NCI-H748 treated with DMSO at 0.1 percent for 48 hours (cell line): ENCODE results near the gene PFDN1.
"Not testable (repeated sequence)": the region's sequence is repeated elsewhere in the genome, so short reads cannot be mapped to it uniquely, and the experiment has no call there.

Source experiments
- DNase-seq: peaks from one replicate; lab custom pipeline; 2025; lab: John Stamatoyannopoulos, UW

Gene PFDN1, protein sequence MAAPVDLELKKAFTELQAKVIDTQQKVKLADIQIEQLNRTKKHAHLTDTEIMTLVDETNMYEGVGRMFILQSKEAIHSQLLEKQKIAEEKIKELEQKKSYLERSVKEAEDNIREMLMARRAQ

DNA sequence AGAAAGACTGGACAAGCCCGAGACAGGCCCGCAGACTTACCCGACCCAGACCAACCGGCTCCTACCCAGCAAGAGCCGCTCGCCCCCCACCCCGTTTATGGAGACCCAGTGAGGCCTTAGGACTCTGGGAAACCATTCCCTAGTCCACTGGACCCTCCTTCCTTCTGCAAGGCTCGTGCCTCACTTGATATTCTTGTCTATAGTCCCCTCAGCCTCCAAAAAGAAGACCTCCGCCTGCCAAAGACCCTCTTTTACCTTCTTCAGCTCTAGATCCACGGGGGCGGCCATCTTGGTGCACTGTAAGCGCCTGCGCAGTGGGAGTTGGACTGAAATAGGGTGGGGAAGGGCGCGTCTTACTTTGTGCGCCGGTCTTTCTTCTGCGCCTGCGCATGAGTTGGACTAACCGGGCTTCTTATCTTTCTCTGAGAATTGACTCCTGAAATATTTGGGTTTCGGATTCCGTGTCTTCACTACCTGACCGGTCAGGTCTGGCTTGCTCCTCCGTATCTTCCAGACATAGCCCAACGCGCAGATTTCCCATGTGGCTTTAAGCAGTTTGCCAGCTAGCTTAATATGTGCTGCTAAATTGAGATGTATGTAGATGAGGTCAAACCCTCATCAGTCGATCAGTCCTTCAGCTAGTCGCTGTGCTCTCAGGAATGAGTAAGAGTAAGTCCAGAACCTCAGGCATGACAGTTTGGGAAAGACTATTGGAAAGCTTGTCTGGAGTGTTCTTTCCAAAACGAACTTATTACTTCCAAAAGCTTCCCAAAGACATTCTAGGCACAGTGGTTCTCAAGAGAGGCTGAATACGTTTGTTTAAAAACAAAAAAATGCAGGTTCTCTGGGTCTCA, at the start of gene PFDN1:
Gene PFDN1, minus strand, starts transcription at position 316 of the 854 bp plus-strand sequence. Its CDS starts 28 bp downstream, at position 288.
- peak; percentile 90 for DNase-seq

- DNase-seq = peak; percentile 43
Observed at GRCh38 chr5:140351609-140352334, 48.9 kb upstream of the PFDN1 start.

DNA sequence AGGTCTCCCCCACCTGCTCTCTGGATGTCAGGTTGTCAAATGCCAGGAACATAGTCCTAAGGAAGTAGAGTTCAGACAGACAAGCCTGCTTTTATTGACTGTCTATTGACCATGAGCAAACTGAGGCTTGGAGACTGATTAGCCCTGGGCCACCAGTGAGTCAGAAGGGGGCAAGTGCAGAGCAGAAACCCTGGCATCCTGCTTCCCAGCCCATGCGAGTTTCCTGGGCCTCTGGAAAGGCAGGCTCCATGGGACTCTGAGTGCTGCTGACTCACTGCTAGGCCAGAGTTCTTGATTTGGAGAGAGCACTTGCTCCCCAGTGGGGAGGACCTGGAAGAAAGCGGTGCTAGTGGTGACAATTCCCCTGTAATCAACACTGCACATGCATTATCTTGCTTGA, 46.3 kb upstream of the PFDN1 start:
- no peak for DNase-seq

DNA sequence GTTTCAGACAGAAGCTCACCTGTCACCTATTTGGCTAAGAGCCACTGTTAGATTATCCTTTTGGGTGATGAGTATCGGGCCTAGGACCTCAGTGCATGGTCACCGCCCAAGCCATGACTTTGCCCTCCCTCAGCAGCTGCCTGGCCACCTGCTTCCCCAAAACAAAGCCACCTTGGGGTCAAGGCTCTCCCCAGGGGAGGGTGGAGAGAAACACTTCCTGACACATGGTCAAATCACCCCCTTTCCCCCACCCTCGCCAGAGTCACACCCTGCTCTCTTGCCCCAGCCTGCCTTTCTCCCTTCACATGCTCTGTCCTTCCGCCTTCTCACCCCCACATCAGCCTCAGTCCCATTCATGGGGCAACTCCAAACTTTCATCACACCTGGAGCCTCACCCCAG, 45.2 kb upstream of the PFDN1 start:
- no peak for DNase-seq

DNA sequence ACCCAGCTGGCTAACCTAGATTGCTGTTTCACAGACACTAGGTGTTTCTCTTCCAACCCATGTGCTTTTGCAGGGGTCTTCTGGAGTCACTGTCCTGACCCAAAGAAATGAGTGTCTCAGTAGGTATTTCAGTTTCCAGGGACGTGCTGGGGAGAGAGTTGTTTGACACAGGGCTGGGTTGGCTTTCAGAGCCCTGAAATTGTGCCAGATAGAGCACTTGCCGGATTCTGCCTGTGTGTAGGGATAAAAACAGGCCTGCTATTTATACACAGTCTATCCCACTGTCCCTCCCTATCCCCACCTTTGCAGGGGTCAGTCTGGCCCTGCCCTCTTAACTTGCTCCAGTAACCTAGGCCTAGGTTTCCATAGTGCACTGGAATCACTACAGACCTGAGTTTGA, 44.5 kb upstream of the PFDN1 start:
- DNase-seq = no peak

DNA sequence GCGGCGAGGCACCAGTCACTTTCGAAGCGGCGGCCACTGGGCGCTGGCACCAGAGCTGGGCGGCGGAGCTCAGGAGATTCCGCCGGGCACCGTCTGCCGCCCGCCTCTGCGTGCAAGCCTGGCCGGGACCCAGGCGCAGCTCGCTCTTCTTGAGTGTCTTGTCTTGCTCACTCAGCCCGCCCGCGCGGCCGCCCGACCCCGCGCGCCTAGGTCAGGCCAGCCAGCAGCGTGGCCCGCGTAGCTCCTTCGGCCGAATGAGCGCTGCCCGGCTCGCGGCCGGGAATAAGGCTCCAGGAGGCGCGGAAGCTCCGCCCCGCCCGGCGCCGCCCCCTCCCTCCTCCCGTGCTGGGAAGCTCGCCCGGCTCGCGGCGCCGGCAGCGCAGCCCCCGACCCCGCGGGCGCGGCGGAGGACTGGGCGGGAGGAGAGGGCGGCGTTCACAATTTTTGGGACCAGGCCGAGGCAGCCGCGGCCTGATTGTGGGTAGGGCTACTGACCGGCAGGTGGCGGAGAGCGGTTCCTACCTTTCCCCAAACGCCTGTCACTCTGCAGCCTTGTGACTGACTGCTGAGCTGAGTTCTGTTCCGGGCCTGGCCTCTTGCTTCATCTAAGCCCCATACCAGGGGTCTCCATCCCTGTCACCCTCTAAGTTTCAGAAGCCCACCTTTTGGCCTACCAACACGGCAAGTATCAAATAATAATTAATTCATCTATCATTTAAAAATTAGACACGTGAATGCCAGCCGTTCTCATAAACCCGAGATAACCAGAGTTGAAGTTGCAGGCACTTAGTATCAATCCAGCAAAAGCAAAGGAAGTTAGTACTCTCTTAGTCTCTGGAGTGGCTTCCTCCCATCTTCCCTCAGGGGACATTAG, 43.7 kb upstream of the PFDN1 start, which contains the start of gene HBEGF:
Gene HBEGF, minus strand, starts transcription at position 256 of the 874 bp plus-strand sequence. CDS start 275 bp downstream, outside the sequence.
- peak; percentile 56 for DNase-seq

- DNase-seq = no peak
Observed at GRCh38 chr5:140345919-140346347, 43.0 kb upstream of the PFDN1 start.

- DNase-seq = no peak
Observed at GRCh38 chr5:140344683-140345423, 42.0 kb upstream of the PFDN1 start.

DNA sequence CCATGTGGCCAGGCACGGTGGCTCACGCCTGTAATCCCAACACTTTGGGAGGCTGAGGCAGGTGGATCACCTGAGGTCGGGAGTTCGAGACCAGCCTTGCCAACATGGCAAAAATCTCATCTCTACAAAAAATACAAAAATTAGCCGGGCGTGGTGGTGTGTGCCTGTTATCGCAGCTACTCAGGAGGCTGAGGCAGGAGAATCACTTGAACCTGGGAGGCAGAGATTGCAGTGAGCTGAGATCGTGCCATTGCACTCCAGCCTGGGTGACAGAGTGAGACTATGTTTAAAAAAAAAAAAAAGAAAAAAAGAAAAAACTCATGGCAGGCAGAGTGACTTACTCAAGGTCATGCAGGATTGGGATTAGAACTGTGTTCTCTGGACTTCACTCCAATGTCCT, 40.9 kb upstream of the PFDN1 start:
- DNase-seq = not testable (repeated sequence)

DNA sequence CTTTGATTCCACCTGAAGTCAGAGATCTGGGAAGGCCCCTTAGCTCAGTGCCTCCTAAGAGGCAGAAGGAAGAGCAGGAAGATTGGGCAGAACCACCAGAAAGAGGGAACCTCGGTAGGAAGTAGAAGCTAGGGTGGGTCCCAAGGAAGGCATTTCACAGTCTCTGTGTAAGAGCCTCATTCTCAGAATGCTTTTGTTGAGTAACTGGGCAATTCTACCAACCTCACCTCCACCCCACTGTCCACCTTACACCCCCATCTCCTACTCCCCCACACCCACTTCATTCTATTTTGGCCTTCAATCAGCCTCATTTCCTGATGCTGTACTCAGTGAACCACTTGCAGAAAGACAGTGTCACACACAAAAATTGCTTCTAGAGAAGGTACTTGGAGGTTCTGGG, 40.0 kb upstream of the PFDN1 start:
- DNase-seq = no peak

DNA sequence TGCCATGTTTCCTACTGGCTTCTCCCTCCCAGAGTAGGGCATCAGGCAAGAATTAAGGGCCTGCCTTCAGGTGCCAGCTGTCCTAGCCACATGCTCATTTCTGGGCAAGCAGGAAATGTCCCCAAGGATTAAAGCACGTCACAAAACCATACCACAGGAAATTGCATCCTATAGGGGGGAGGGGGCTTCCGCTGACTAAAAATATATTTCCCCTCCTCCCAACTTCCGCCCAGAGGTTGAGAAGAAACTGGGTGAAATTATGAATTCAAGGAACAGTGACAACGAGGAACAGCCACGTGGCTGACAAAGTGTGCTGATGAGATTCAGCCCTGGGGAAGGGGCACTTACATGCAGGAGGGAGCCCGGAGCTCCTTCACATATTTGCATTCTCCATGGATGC, 39.4 kb upstream of the PFDN1 start:
- DNase-seq = no peak

DNA sequence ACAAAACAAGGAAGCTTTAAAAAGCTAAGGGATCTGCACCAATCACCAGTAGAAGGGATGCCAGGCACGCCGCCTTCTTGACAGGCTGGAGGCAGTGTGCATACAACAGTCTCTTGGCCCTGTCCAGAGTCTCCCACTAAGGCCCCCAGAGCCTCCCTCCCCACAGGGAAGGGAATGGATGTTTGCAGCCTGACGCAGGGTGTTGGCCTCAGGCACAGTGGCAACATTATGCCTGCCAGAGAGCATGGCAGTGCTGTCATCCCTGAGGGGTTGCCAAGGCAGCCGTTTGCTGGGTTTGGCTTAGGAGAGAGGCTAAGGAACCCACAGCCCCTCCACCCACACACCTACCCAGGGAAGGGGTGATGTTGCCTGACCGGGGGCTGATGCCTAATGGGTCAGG, 38.7 kb upstream of the PFDN1 start:
- DNase-seq = no peak

GRCh38 chr5:140340605-140341121, 37.8 kb upstream of the PFDN1 start:
- DNase-seq = no peak

GRCh38 chr5:140339636-140340035, 36.7 kb upstream of the PFDN1 start:
- no peak for DNase-seq

DNA sequence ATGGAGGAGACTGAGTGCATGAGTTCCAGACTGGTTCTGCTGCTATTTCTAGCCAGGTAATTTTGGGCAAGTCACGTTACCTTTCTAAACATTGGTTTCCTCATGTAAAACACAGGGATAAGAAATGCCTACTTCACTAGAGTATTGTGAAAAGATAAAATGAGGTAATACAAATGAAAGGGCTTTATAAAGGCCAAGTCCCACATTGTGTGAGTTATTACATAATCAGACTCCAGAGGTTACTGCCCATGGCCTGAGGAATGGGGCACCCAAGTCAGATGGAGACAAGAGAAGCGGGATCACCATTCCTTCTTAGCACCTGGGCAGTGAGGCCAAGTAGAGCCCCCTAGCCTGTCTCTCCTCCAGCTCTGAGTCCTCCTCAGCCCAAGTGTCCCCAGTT, 36.0 kb upstream of the PFDN1 start:
- DNase-seq = no peak

- no peak for DNase-seq
Observed at GRCh38 chr5:140338336-140338735, 35.4 kb upstream of the PFDN1 start.

GRCh38 chr5:140337880-140338279, 35.0 kb upstream of the PFDN1 start:
- DNase-seq = no peak

DNA sequence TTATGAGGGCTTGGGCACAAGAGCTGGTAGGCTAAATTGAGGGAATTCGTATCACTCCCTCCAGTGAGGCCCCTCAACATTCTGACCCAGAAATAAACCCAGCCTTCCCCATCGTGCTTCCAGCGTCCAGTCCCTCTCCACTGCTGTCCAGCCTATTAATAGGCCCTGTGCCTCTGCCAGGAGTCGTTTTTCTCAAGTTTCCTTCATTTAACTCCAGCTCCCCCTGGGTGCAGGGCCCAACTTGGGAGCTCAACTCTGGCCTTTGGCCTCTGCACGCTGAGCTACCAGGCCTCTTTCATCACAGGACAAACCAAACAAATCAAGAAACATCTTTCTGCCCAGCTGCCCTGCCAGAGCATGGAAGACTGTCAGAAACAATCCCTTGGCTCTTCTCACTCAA, 33.5 kb upstream of the PFDN1 start:
- DNase-seq = no peak

DNA sequence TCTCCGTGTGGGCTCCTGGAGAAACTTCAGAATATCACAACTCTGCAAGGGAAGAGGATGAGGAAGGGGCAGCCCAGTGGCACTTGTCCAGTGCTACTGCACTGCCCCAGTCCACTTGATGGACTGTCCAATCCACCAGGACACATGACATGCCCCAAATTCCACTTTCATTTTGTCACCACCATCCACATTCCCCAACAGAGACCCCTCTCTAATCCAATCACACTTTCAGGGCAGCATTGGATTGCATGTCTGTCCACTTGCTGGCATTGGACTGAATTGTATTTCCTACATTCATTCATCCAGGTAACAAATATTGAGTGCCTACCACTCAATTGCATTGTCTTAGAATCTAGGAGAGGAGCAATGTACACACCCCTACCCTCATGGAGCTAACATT, 28.7 kb upstream of the PFDN1 start:
- DNase-seq = no peak

DNA sequence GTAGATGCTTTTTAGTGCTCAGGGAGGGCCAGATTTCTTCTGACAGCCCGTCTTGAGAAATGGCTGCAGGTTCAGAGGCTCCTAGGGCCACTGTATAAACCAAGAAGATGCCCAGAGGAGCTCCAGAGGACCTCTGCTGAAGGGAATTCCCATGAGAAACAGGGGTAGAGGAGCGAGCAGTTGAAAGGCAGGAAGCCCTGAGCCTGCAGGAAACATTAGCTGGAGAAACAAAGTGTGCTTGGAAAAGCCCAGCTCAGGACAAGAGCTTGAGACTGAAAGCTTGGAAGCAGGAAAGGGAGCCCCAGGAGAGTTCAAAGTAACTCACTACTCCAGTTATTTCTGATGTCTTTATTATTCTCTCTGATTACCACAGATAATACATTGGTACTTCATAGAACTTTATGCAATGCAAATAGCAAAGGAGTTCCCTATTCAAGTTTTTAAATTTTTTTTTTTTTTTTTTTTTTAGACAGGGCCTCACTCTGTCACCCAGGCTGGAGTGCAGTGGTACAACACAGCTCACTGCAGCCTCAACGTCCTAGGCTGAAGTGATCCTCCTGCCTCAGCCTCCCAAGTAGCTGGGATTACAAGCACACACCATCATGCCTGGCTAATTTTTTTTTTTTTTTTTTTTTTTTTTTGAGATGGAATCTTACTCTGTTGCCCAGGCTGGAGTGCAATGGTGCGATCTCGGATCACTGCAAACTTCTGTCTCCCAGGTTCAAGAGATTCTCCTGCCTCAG, 27.0 kb upstream of the PFDN1 start:
- no peak for DNase-seq
